Urothelium cell line (cell line): ENCODE data around the gene MIOS.

Experiments
- DNase-seq: peaks from one replicate; pipeline ENCODE4 v3.0.0; 2011; ENCODE audit warnings: low spot score, mixed read lengths
- FAIRE-seq: peaks from 2 replicates; lab custom pipeline; 2011; peaks lifted over from hg19 to GRCh38; lab: Jason Lieb, UNC

Gene MIOS

DNA sequence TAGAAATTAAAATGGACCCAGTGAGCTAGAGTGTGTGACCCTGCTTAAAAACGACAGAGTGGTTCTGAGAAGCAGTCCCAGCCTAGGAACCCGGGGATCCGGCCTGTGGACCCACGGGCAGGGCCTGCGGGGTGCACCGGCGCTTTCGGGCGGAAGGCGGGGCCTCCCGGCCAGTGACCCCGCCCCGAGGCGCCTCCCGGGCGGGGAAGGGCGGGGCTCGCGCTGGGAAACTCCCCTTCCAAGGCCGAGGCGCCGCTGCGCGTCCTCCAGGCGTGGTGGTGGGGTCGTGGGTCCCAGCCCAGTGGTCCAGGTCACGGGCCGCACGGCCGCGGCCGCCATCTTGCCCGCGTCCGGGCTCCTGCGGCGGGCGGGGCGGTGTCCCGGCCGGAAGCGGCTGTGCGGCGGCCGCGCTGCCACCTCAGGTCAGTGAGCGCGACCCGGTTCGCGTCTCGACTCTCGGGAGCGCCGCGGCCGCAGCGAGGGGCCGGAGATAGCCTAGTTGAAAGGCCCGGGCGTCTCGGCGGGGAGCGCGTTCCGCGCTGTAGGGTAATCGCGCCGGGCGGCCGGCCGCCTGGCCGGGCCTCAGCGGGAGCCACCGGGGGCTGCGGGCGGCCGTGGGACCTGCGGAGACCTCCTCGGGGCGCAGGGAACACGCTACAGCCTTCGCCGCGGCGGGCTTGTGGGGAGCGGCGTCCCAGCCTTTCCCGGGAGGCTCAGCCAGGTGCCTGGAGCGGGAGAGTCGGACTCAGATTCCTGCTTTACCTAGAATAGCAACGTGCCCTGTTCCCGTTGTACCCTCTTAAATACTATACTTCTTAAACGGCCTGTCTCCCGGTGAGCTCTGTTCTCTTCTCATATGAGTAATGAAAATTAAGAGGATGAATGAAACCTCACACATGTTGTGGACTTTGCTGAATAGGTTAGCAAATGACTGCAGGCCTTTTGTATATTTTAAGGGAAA, at the start of gene MIOS:
Gene MIOS (plus strand): TSS at position 234 of the 961 bp plus-strand sequence. CDS start 5,592 bp downstream, outside the sequence.
- DNase-seq (peak; percentile 97), FAIRE-seq (peak; percentile 58)

GRCh38 chr7:7517754-7518153, 48.9 kb upstream of the MIOS start:
- FAIRE-seq (no peak), DNase-seq (no peak)

GRCh38 chr7:7519056-7519455, 47.6 kb upstream of the MIOS start:
- DNase-seq (no peak), FAIRE-seq (no peak)

GRCh38 chr7:7519528-7519927, 47.2 kb upstream of the MIOS start:
- no peak for DNase-seq
- no peak for FAIRE-seq

DNA sequence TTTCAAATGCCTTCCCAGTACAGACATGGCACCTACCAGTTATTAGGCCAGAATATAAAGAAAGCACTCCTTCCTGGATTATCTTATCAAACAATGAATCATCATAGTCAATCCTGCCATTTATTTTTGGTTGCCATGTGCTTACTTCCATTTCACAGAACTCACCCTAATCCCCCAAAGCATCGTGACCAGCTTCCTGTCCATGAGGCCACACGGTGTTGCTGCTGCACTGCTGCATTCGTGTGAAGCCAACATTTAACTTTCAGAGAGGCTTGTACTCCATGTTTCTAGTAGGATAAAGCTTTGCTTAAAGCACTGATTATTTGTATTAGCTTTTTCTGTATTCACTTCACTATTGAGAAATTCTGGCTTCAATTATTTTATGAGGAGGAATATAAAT, 45.4 kb upstream of the MIOS start:
- DNase-seq (no peak), FAIRE-seq (peak; percentile 86)

DNA sequence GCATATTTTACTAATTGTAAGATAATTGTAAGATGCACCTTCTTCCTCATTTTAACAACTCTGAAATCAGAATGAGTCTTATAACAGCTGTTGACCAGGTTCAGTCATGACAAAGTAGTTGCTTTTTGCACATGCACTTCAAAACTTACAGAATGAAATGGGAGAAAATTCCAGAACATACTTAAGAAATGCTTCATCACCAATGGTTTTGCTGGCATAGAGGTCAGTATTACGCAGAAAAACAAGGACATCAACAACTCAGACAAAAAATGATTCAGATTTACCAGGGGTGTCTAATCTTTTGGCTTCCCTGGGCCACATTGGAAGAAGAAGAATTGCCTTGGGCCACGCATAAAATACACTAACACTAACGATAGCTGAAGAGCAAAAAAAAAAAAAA, 44.3 kb upstream of the MIOS start:
- DNase-seq (no peak), FAIRE-seq (no peak)

- no peak for FAIRE-seq
- no peak for DNase-seq
Observed at GRCh38 chr7:7524121-7524520, 42.6 kb upstream of the MIOS start.

DNA sequence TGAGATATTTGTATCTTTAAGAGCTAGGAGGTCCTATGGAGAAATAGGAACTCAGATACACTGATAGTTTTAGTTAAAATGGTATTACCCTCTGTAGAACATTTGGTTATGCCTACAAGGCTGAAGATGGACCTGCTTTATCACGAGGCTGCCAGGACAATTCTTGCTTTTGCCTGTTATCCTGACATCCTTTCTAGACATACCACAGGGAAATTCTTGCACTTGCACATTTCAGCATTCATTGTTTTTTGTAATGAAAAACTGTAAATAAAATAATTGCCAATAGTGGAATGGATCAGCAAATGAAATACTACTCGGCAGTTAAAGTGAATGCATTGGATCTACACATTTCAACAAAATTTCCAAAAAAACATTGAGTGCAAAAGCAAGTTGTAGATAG, 40.7 kb upstream of the MIOS start:
- no peak for DNase-seq
- FAIRE-seq, result no peak

GRCh38 chr7:7527047-7527446, 39.6 kb upstream of the MIOS start:
- FAIRE-seq (peak; percentile 70), DNase-seq (no peak)

- no peak for FAIRE-seq
- no peak for DNase-seq
Observed at GRCh38 chr7:7529328-7529727, 37.4 kb upstream of the MIOS start.

DNA sequence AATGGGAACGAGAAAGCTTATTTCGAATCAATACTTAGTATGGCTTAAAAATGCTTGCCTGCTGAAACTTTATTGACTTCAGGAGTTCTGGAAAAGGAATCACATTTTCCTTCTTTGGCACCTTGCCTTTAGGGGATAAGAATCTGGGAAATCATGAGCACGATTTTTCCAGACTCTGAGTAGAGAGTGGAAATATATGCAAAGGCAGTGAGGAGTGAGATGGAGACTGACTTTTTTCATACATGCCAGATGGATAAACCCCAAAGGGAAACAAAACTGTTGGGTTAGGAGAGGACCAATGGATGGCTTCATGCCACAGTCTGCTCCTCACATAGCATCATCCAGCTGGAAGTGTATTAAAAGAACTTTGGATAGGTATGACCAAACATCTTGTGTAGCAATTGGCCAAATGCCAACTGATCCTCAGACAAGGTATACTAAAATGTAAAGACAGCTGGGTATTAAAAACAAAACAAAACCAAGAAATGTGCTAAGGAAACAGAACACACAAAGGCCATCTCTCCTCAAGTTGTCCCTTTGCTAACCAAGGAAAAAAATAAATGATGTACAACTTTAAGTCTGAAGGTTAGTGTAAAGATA, 32.8 kb upstream of the MIOS start:
- DNase-seq, result no peak
- peak; percentile 86 for FAIRE-seq

GRCh38 chr7:7535691-7536090, 31.0 kb upstream of the MIOS start, which contains the start of gene COL28A1:
Gene COL28A1, minus strand, starts transcription at chr7:7535873. Its CDS starts 2,998 bp downstream, at chr7:7532875.
- FAIRE-seq, result no peak
- no peak for DNase-seq

GRCh38 chr7:7536396-7537019, 30.2 kb upstream of the MIOS start:
- DNase-seq (no peak), FAIRE-seq (peak; percentile 56)

DNA sequence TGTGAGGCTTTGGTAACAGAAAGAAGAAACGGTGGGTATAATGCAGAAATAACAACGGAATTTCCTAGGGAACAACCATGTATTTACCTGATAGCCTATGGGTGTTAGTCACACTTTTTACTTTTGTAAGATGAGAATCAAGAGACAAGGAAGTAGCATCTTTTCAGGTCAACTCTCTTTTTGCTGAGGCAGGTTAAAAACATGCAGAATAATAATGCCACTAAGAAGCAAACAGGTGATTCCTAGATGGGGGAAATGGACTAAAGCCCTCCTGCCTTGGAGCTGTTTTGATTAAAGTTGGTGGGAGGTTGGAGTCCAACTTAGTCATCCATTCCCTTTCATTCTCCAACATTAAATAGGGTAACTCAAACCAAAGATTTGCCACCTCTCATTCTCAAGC, 29.0 kb upstream of the MIOS start:
- no peak for FAIRE-seq
- no peak for DNase-seq

GRCh38 chr7:7539152-7539551, 27.5 kb upstream of the MIOS start:
- DNase-seq (no peak), FAIRE-seq (no peak)

DNA sequence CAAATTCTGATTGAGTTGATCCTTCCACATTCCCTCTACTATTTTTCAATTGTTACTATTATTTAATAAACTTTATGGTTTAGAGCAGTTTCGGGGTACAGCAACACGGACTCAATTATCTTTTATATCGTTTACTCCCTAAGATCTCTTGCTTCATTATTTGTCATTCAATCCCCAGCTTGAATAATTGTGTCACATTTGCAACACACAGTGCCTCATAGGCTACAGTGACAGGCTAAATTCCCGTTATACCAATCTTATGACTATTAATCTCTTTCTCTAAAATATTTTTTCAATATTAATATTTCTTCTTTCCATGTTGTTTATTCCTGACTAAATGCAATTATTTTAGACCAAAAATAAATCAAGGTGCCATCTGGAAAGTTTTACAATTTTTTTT, 27.0 kb upstream of the MIOS start:
- DNase-seq (no peak), FAIRE-seq (no peak)

GRCh38 chr7:7542251-7542835, 24.3 kb upstream of the MIOS start:
- peak; percentile 58 for FAIRE-seq

DNA sequence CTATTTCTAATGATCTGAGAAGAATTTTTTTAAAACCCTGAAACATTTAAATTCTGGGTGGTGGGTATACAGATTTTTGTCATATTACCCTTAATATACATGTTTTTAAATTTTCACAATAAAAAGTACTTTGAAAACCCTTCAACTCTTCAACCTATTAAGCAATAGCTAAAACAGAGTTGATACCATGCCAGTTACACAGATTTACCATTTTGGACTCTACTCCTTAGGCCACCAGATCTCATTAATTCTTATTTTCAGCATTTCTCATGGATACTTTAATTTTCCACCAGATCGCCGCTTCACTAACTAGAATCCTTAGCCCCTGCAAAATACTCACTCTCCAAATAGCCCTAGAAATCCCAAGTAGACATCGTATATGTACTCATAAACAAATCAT, 18.3 kb upstream of the MIOS start:
- no peak for FAIRE-seq

More at GRCh38 chr7:7542251-7542835, 24.3 kb upstream of the MIOS start:
- no peak for DNase-seq

GRCh38 chr7:7550663-7551062, 16.0 kb upstream of the MIOS start:
- no peak for FAIRE-seq

More for the DNA sequence above, 18.3 kb upstream of the MIOS start:
- DNase-seq, result no peak

GRCh38 chr7:7552199-7552598, 14.5 kb upstream of the MIOS start:
- DNase-seq (no peak), FAIRE-seq (no peak)

More at GRCh38 chr7:7550663-7551062, 16.0 kb upstream of the MIOS start:
- no peak for DNase-seq

DNA sequence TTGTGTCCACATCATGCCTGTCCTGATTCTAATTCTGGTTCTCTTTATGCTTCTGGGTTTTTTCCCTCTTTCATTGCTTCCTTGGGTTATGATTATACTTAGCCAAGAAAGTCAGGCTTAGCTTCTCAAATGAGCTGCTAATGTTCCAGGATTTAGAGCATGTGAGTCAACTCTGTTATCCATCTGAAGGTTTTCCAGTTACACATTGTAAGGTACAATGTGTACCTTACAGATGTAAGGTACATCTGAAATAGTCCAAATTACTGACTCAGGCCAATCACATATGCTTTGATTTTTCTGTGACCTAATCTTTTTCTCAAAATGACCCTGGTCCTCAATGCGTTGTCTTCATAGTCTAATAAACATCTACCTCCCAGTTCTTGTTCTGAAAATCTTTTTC, 13.3 kb upstream of the MIOS start:
- DNase-seq (no peak), FAIRE-seq (no peak)
